Prostate gland (tissue), 2 donors: ENCODE data around the gene SLC16A12. TPM values are rescaled to one million over a fixed set of nuclear protein-coding genes. Genes with fewer than 3 reads are reported as not detected.

Experiments used
- DNase-seq: peaks from one replicate; pipeline ENCODE4 v3.0.0-alpha.2; 2019; ENCODE audit warnings: low spot score
- H3K27ac ChIP-seq, 2 donors: fragments of 200-600 bp; sonication (generic); 2 replicates each; pipeline ENCODE4 v1.5.1; 2017 to 2019
- H3K27me3 ChIP-seq: fragments of 200-600 bp; sonication (generic); replicated peaks from 2 replicates; pipeline ENCODE4 v1.5.1; 2019; ENCODE audit not compliant: insufficient read depth
- H3K36me3 ChIP-seq, 2 donors: fragments of 200-600 bp; sonication (generic); 1 replicate in 1 of 2; 2 replicates in 1 of 2; pipeline versions ENCODE4 v1.5.1 to v1.8.1; 2017 to 2019
- H3K4me1 ChIP-seq: fragments of 200-600 bp; sonication (generic); replicated peaks from 2 replicates; pipeline ENCODE4 v1.5.1; 2019
- H3K4me3 ChIP-seq, 2 donors: fragments of 200-600 bp; sonication (generic); 2 replicates each; pipeline ENCODE4 v1.5.1; 2017 to 2019
- H3K9me3 ChIP-seq: fragments of 200-600 bp; sonication (generic); 2 replicates; pipeline ENCODE4 v1.5.1; 2017
- POLR2A ChIP-seq: fragments of 450-650 bp; IDR thresholded peaks from one replicate; pipeline ENCODE4 v1.6.1; 2016; ENCODE audit warnings: antibody characterized with exemption, mild to moderate bottlenecking
- POLR2AphosphoS5 ChIP-seq: sonication (generic); formaldehyde crosslinking; IDR thresholded peaks from one replicate; pipeline ENCODE4 v1.6.1; 2017; ENCODE audit warnings: antibody characterized with exemption
- WGBS: methylation state at CpG from one replicate; pipeline ENCODE4 v1.1.5; 2018; 5-methylcytosine and 5-hydroxymethylcytosine counted together
- intact Hi-C: fragments of 100-400 bp; cut with DNase I; formaldehyde crosslinking; loops from one replicate; pipeline ENCODE4 v1.14.2; 2022
- total RNA-seq, 2 donors: library from RNA; depleted of rRNA; stranded (reverse); fragments of >200 nt; gene quantifications; one replicate each; pipeline ENCODE4 v1.1.0, GENCODE V29; 2016
- TF ChIP-seq, protein P1 (sequence below), 4 experiments: fragments of 200-600 bp in 2 of 4; fragments of 450-650 bp in 2 of 4; sonication (generic) in 2 of 4; IDR thresholded peaks; 1 replicate in 3 of 4; 2 replicates in 1 of 4; pipeline ENCODE4 v1.5.1; 2016 to 2019; ENCODE audit warnings: antibody characterized with exemption in 4 of 4, mild to moderate bottlenecking in 2 of 4, moderate library complexity in 2 of 4

SLC16A12 gene
- total RNA-seq, 2 donors from 2014 or later = 0.09 to 4.4 TPM

DNA sequence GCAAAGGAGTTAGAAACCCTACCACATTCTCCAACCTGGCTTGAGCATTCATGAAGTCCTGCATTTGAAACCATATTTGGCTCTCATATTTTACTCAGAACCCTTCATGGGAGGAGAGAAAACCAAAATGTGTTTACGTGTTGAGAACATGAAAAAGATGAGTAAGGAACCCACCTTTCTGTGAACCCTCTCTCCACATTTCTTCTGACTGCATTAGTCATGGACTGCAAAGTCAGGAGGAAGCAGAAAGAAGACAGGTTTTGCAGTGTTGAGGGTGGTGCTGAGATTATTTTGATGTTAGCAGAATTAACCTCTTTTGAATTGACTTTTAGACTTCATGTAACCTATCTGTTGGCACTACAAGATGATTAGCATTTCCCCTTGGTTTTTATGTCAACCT is 152.6 kb downstream of the SLC16A12 start:
- TF ChIP-seq POLR2AphosphoS5 = no peak
- no peak for TF ChIP-seq POLR2A
- TF ChIP-seq, protein P1, sequence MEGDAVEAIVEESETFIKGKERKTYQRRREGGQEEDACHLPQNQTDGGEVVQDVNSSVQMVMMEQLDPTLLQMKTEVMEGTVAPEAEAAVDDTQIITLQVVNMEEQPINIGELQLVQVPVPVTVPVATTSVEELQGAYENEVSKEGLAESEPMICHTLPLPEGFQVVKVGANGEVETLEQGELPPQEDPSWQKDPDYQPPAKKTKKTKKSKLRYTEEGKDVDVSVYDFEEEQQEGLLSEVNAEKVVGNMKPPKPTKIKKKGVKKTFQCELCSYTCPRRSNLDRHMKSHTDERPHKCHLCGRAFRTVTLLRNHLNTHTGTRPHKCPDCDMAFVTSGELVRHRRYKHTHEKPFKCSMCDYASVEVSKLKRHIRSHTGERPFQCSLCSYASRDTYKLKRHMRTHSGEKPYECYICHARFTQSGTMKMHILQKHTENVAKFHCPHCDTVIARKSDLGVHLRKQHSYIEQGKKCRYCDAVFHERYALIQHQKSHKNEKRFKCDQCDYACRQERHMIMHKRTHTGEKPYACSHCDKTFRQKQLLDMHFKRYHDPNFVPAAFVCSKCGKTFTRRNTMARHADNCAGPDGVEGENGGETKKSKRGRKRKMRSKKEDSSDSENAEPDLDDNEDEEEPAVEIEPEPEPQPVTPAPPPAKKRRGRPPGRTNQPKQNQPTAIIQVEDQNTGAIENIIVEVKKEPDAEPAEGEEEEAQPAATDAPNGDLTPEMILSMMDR (IDR thresholded peaks at IDR 0.05) = no peak
- H3K36me3 ChIP-seq = no peaks in the 10 kb centered on the region
- no peak overlapping the region for H3K27ac ChIP-seq
- no peak overlapping the region for H3K4me3 ChIP-seq
- no peaks in the 10 kb centered on the region for H3K9me3 ChIP-seq
- no peaks in the 10 kb centered on the region for H3K27me3 ChIP-seq
- DNase-seq = no peak
- no peaks in the 10 kb centered on the region for H3K4me1 ChIP-seq
- 100% methylated on average over 1 of the region's 1 CpG for WGBS
- intact Hi-C loops = no loop called here

Other genes starting within 250 kb of the SLC16A12 start
- 1 to 10 TPM; 4.1 TPM for gene IFIT2, start 233.5 kb downstream of the SLC16A12 start, total RNA-seq
- 1 to 10 TPM; 6.4 to 9.5 TPM for gene IFIT3, start 207.6 kb downstream of the SLC16A12 start, total RNA-seq
- not detected for gene IFIT1B, start 157.5 kb downstream of the SLC16A12 start, total RNA-seq
- 10 to 100 TPM in 1 of 2 donors, 1 to 10 TPM in 1; 7.6 to 17.4 TPM for gene IFIT1, start 143.0 kb downstream of the SLC16A12 start, total RNA-seq
- gene IFIT5, start 121.0 kb downstream of the SLC16A12 start, total RNA-seq = 10 to 100 TPM; 11.5 TPM
- gene PANK1, start 109.6 kb upstream of the SLC16A12 start, total RNA-seq = 10 to 100 TPM in 1 of 2 donors, 1 to 10 TPM in 1; 3.1 to 16.0 TPM
- 1 to 10 TPM; 3.4 to 5.7 TPM for gene KIF20B, start 166.0 kb upstream of the SLC16A12 start, total RNA-seq